GM19043 (cell line): Measurements from ENCODE around the gene MGAT5B.

Source experiments
- ATAC-seq: cut with Tn5 transposase; IDR thresholded peaks from one replicate; pipeline ENCODE4 v1.9.1; 2021; ENCODE audit warnings: low read depth; ENCODE audit not compliant: unreplicated experiment

MGAT5B gene

DNA sequence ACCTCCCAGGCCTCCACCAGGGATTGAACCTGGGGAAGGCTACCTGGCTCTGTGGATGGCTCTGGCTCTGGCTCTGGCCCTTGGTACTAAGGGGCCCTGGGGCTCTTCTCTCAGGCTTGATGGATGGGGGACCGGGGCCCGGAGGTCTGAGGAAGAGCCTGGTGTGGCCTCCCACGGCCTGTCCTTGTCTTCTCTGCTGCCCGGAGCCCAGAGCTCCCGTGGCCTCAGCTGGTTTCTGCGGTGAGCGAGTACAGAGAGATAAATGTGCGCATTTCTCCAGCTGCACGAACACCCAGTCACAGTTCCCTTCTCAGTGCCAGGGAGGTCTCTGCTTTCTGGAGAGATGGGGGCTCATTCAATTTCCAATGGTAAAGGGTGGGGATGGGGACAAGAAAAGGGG, 9.2 kb downstream of the MGAT5B start:
- no peak for ATAC-seq

DNA sequence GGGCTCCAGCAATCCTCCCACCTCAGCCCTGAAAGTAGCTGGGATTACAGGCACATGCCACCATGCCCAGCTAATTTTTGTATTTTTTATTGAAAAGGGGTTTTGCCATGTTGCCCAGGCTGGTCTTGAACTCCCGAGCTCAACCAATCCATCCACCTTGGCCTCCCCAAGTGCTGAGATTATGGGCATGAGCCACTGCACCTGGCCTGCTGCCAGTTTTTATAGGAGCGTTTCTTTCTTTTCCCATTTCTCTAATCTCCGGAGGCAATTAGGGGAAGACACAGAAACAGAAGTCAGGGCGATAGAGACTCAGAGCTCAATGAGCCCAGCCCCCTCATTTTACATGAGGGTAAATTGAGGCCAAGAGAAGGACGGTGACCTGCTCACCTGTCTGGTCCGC, 10.4 kb downstream of the MGAT5B start:
- ATAC-seq: no peak

DNA sequence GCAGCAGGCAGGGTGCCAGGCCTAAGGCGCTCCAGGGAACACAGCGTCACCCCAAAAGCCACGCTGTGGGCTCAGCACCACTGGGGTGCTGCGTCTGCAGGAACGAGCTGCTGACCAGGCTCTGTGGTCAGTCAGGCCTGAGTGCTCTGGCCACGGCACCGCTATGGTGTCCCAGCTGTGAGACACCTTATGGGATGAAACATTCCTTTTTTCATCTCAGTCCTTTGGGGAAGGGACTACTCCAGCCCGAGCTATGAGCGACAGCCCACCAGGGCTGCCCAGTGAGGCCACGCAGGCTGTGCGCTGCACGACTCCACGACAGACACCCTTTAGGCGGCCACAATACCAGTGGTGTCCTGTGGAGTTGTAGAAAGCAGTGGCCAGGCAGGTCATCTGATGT, 11.1 kb downstream of the MGAT5B start:
- no peak for ATAC-seq

DNA sequence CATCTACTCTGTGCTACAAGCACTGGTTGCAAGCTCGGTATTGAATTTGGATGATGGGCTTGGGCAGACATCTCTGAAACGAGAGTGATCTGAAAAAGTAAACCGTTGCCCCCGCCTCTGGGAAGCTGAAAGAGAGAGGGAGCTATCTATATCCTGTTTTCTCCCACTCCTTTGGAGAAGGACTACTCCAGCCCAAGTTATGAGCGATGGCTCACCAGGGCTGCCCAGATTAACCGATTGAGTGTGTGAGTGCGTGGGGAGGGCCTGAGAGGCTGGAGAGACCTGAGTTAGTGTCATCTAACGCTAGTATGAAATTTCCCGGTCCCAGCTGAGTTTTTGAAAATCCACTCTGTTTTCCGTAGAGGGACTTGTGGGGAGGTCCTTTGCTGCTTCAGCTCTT, 11.5 kb downstream of the MGAT5B start:
- no peak for ATAC-seq

DNA sequence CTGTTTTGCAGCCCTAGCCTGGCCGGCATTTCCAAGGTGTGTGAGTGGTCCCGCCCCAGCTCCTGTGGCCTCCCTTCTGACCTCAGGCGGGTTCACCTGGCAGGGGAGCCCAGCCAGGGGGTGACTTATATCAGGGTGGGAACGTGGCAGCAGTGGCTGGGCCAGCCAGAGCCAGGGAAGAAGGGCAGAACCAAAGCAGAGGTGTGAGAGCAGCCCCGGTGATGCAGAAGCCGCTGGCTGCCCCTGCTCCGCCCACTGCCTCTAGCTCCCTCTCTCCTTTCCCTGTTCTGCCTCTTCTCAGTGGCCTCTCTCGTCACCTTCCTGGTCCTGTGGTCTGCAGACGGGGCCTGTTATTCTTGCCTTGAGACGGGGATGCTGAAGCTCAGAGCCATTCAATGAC, 12.1 kb downstream of the MGAT5B start:
- no peak for ATAC-seq

DNA sequence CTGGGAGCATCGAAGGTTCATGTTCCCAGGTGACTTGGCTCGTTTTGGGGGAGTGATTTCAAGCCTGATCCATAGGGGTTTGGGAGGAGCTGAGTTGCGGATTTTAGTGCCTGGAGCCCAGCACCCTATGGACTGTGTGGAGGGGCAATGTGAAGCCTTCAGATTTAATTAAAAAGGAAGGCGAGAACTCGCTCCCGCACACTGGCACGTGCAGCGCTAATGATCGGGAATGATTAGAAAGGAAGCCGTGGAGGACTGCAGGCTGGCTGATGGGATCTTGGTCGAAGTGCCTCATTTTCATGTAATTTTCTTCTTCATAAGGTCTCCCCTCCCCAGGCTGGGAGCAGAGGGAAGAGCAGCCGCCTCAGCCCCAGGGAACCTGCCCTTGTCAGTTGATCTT, 12.8 kb downstream of the MGAT5B start:
- no peak for ATAC-seq

DNA sequence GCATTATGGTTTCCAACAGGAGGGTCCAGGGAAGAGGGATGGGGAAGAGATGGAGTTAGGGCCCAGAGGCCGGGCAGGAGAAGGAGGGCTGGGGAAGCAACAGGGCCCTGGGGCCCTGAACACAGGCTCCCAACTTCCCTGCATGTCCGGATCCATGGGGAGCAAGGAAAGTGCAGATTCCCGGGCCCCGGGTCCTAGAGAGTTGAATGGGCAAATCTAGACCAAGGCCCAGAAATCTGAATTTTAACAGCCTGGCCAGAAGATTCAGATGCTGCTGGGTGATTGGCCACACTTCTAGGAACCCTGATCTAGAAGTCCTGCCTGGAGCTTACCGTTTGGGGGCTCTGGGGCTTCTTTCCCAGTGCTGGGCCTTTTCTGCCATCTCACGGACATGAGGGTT, 13.2 kb downstream of the MGAT5B start:
- no peak for ATAC-seq

DNA sequence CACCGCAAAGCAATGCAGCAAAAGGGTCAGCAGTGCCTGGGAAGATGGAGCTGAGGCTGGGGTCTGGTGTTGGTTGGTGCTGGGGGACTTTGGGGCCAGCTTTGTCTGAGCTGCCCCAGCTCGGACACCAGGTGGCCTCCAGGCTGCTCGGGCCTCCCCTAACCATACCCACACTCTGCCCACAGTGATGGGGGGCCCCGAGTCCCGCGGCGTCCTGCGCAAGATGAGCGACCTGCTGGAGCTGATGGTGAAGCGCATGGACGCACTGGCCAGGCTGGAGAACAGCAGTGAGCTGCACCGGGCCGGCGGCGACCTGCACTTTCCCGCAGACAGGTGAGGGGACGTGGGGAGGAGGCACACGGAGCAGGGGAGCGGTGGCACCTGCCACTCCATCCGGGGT, 13.8 kb downstream of the MGAT5B start:
- no peak for ATAC-seq

DNA sequence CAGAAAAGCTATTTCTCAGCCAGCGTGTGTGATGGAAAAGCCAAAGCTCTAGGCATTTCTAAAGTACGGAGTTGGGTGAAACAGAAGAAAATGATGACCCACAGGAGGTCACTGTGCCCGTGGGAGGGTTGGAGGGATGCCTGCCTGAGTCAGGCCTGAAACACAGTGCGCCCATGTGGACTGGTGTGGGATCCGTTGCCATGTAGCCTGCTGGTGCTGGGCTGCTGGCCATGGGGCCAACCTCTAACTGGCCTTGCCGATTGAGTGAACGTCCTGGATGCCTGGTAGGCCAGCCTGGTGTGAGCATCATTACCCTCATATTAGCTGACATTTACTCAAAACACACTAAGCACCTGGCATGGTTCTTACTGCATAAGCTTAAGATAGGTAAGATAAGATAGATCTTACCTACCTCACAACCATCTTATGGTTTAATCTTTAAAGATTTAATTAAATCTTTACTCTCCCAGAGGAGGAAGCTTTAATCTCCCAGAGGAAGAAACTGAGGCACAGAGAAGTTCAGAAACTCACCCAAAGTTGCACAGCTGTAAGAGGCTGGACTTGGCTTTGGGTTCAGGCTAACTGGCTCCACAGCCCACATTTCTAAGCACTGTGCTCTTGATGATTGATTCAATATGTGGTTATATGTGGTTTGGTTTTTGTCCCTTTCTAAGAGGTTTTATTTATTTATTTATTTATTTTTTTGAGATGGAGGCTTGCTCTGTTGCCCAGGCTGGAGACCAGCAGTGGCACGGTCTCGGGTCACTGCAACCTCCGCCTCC, 15.7 kb downstream of the MGAT5B start:
- ATAC-seq: no peak

DNA sequence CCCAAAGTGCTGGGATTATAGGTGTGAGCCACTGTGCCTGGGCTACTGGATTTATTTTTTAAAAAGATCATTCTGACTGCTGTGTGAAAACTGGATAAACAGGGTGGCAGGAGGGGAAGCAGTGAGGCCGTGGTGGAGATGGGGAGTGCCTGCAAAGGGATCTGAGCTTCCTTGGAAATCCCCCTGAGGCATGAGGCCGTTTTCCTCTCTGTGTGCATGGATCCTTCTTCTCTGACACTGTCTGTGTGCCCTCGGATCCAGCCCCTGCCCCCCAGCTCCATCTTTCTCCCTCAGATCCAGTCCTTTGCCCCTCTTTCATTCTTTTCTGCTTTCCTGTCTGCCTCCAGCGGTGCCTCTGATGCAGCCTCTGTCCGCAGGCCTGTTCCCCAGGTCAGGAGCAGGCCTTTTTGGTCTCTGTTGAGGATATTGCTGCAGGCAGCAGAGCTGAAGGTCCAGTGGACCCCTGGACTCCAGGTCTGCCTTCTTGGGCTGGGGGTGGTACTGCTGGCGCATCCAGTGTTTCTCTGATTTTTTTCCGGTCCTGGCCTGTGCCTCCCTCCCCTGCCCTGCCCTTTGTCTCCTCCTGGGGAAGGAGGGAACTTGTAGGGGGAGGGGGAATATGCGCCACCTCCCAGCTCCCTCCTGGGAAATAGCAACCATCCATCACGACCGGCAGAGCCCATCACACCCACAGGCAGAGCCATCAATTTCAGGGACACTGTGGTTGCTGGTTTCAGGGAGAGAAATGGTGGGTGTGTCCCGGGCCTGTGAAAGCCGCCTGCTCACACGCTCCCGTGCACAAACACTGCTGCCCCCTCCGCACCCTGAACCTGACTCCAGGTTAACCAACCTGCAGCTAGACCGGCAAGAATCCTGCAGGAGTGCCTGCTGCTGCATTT, 17.0 kb downstream of the MGAT5B start:
- ATAC-seq: no peak

DNA sequence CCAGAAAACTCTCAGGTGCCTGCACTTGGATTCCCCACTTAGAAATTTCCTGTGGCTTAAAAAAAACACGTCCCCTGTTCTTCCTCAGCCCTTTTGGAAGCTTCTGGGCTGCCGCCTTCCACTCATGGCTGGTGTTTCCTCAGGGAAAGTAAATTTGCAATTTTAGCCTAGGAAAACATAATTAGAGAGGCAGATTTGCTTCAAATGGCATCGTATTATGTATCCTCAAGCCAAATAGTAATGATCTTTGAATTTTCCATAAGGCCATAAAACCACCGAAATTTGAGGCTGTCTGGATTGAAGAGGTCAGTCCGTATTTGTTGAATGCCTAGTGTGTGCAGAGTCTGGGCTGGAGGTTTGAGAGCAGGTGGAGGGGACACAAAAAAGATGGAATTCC, 17.7 kb downstream of the MGAT5B start:
- ATAC-seq: no peak

DNA sequence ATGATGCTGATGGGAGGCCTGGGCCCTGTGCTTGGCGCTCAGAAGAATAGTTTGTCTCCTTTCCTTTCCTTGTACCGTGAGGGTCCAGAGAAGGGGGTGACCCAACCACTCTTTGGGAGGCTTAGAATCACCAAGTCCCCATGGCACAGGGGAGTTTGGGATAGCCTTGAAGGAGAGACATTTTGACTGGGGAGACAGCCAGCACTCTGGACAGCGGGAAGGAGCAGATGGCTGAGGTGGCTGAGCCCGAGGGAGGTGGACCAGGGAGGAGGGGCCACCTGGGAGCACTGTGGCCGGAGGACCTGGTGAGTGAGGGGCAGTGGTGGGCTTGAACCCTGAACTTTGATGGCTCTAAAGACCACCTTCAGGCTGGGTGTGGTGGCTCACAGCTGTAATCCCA, 18.2 kb downstream of the MGAT5B start:
- no peak for ATAC-seq

DNA sequence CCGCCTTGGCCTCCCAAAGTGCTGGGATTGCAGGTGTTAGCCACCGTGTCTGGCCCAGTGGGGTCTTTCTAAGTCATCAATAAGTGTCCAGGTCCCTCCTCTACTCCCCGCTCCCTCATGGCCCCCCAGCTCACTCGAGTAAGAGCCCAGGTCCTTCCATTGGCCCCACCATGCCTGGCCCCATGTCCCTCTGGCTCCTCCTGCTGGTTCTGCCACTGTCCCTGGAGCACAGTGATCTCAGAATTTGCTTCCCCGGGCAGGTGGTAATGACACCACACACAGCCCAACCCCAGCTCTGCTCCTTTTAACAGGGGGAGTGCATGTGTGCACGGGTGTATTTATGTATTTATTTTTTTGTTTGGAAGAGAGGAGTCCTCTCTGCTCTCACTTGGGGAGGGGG, 19.6 kb downstream of the MGAT5B start:
- ATAC-seq: no peak

DNA sequence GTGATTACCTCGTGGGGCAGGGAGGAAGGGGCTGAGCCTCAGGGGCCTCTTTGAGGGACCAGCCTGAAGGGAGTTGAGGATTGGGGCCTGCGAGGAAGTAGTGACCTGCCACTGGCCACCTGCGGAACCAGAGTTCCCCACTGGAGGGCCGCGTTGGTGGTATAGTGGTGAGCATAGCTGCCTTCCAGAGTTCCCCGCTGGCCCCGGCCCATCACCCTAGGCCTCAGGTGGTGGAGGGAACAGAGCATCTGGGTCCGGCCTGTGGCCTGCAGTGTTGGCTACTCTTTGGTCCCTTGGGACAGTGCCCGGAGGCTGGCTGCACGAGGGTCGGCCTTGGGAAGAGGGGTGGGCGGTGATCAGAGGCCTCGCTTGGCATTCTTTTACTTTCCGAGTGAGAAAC, 20.5 kb downstream of the MGAT5B start:
- no peak for ATAC-seq

DNA sequence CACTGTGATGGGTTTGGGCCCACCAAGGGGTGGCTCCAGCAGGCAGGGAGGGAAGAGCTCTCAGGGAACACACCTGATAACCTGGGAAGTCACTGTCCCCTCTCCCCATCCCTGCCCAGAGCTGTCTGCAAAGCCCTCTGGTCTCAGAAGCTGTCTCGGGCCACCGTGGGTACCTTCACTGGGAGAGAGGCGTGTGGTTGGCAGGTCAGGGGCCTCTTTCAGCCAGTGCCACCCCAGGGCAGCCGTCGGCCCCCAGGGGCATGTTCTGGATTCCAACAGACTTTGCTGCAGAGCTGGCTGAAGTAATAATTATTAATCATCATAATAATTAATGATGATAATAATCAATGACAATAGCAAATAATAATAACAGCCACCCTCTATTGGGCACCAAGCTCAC, 21.1 kb downstream of the MGAT5B start:
- ATAC-seq: no peak

DNA sequence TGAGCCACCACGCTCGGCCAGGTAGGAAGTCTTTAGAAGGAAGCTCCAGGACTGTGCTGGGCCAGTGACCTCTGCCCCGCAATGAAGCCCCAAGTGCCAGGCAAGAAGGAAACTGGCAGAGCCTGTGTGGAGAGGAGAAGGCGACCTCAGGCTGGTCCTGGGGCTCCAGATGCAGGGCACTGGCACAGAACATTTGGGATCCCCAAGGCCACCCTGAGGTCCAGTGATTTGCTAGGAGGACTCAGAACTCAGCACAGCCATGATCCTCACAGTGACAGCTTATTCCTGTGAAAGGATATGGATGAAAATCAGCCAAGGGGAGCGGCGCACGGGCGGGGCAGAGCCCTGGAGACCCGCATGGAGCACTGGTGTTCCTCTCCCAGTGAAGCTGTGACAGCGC, 24.1 kb downstream of the MGAT5B start:
- ATAC-seq: no peak

DNA sequence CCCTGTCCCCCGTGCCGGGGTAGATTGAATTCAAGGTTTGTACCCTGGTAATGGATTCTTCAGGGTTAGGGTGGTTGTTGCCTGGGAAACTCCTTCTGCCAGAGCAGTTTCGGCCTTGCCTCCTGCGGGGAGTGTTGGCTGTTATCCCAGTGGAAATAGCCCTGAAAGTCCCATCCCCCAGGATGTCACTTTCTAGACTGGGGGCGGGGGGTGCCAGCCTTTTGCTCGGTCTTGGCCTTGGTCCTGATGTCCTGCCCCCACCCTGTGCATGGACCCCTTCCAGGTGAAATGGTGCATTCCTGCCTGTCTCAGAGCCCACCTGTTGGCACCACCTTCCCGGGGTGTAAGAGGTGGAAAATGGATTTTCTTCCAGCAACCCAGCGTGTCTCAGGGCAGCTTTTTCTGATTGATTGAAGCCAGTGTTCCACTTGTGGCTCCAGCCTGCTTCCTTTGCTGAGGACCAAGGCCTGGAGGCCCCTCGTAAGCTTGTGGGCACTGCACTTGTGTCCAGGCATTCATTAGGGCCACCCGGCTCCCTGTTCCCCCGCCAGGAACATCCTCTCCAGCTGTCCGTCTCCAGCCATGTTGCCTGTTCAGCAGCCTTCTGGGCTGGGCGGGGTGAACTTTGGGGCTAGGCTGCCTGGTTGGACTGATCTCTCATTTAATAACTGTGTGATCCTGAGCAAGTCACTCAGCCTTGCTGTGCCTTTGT, 25.6 kb downstream of the MGAT5B start:
- ATAC-seq: no peak

DNA sequence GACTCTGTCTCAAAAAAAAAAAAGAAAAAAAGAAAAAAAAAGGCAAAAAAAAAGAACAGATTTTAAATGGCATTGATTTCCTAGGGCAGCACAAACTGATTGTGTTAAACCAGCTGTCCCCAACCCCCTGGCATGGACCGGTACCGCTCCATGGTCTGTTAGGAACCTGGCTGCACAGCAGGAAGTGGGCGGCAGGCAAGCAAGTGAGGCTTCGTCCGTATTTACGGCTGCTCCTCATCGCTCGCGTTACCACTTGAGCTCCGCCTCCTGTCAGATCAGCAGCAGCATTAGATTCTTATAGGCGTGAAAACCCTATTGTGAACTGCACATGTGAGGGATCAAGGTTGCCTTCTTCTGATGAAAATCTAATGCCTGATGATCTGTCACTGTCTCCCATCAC, 26.6 kb downstream of the MGAT5B start:
- no peak for ATAC-seq

DNA sequence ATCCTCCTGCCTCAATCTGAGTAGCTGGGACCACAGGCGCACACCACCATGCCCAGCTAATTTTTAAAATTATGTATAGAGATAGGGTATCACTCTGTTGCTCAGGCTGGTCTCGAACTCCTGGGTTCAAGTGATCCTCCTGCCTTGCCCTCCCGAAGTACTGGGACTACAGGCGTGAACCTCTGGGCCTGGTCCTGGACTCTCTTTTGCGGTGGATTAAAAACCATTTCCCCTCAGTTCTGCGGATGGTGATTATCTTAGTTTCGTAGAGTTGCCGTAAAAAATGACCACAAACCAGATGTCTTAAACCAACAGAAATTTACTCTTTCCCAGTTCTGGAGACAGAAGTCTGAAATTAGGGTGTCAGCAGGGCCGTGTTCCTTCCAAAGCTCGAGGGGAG, 28.8 kb downstream of the MGAT5B start:
- no peak for ATAC-seq

DNA sequence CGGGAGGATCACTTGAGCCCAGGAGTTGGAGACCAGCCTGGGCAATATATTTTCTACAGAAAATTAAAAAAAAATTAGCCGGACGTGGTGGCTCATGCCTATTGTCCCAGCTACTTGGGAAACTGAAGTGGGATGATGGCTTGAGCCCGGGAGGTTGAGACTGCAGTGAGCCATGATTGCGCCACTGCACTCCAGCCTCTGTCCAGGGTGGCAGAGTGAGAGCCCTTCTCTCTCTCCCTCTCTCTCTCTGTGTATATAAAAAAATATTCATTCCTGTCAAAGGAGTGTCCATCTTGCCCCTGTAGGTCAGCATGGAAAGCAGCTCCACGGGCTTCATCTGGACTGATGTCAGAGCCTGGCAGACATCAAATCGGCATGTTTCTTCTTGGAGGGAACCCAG, 31.2 kb downstream of the MGAT5B start:
- ATAC-seq: no peak

DNA sequence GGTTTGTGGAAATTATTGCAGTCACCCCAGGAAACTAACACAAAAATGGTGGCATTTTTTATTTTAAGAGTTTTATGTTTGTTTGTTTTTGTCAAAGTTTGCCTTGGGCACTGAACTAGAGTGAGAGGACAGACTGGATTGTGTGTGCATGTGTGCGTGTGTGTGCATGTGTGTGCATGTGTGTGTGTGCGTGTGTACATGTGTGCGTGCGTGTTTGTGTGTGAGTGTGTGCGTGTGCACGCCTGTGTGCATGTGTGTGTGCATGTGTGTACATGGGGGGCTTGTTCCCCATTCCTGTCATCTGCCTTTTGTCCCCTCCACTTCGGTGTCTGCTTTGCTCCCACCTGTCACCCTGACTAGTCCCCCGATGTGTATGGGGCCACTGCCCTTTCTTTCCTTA, 32.5 kb downstream of the MGAT5B start:
- ATAC-seq: no peak
